Measurements from ENCODE around the gene VPS11. TPM values are rescaled to one million over a fixed set of nuclear protein-coding genes. Genes with fewer than 3 reads are reported as not detected.

Gene VPS11
- total RNA-seq, 4 donors from 2014 or later = 26.3 to 72.6 (median 37.2) TPM

- DNase-seq = no peak
- Histone ChIP-seq H3K4me3 (peak overlapping the region in 3 of 4 donors; percentile 16 to 81 (median 75)), H3K27me3 (no peaks in the 10 kb centered on the region), H3K4me1 (peaks cover 0 to 57% (median 4%) of the 10 kb centered on the region in 4 donors), H3K9me3 (no peaks in the 10 kb centered on the region), H3K27ac (peak overlapping the region in 3 of 4 donors; percentile 86 to 93 (median 88)), H3K36me3 (peaks cover 0 to 41% (median 0%) of the 10 kb centered on the region in 3 donors)
- TF ChIP-seq POLR2A (IDR thresholded peaks at IDR 0.05) (no peak), CTCF (IDR thresholded peaks at IDR 0.05) (no peak)
Observed at GRCh38 chr11:119027561-119028345, 39.9 kb upstream of the VPS11 start.

GRCh38 chr11:119028346-119029068 lies 39.1 kb upstream of the VPS11 start:
- H3K27me3 ChIP-seq = no peaks in the 10 kb centered on the region
- TF ChIP-seq POLR2A (IDR thresholded peaks at IDR 0.05) = no peak
- no peak for TF ChIP-seq CTCF (IDR thresholded peaks at IDR 0.05)
- DNase-seq = peak in 2 of 3 donors; percentile 51 to 66

GRCh38 chr11:119029069-119029339 lies 38.6 kb upstream of the VPS11 start:
- H3K27me3 ChIP-seq = no peaks in the 10 kb centered on the region
- peak overlapping the region in 3 of 4 donors; percentile 16 to 81 (median 75) for H3K4me3 ChIP-seq
- peak overlapping the region; percentile 86 to 93 (median 88) for H3K27ac ChIP-seq
- H3K36me3 ChIP-seq = peaks cover 0 to 29% (median 0%) of the 10 kb centered on the region in 3 donors
- peaks cover 0 to 45% (median 4%) of the 10 kb centered on the region in 4 donors for H3K4me1 ChIP-seq
- TF ChIP-seq POLR2A (IDR thresholded peaks at IDR 0.05) (no peak), CTCF (IDR thresholded peaks at IDR 0.05) (no peak)
- H3K9me3 ChIP-seq = no peaks in the 10 kb centered on the region
- no peak for DNase-seq

More at GRCh38 chr11:119028346-119029068, 39.1 kb upstream of the VPS11 start:
- peaks cover 0 to 50% (median 4%) of the 10 kb centered on the region in 4 donors for H3K4me1 ChIP-seq
- peak overlapping the region in 3 of 4 donors; percentile 16 to 81 (median 75) for H3K4me3 ChIP-seq
- no peaks in the 10 kb centered on the region for H3K9me3 ChIP-seq
- peaks cover 0 to 34% (median 0%) of the 10 kb centered on the region in 3 donors for H3K36me3 ChIP-seq
- peak overlapping the region; percentile 86 to 93 (median 88) for H3K27ac ChIP-seq

GRCh38 chr11:119029340-119030028 lies 38.1 kb upstream of the VPS11 start:
- Histone ChIP-seq H3K36me3 (peaks cover 0 to 24% (median 0%) of the 10 kb centered on the region in 3 donors), H3K9me3 (no peaks in the 10 kb centered on the region), H3K4me3 (peak overlapping the region; percentile 68 to 81 (median 74)), H3K27ac (peak overlapping the region; percentile 86 to 93 (median 88)), H3K4me1 (peaks cover 0 to 43% (median 4%) of the 10 kb centered on the region in 4 donors), H3K27me3 (no peaks in the 10 kb centered on the region)
- DNase-seq = peak in 2 of 3 donors; percentile 84 to 87
- TF ChIP-seq CTCF (IDR thresholded peaks at IDR 0.05) (peak in 1 of 6 experiments; percentile 15), POLR2A (IDR thresholded peaks at IDR 0.05) (peak; percentile 88 to 96)

GRCh38 chr11:119030029-119030328 lies 37.6 kb upstream of the VPS11 start:
- peaks cover 0 to 20% (median 0%) of the 10 kb centered on the region in 3 donors for H3K36me3 ChIP-seq
- DNase-seq = no peak
- H3K27ac ChIP-seq = peak overlapping the region; percentile 86 to 93 (median 88)
- no peaks in the 10 kb centered on the region for H3K9me3 ChIP-seq
- no peaks in the 10 kb centered on the region for H3K27me3 ChIP-seq
- TF ChIP-seq POLR2A (IDR thresholded peaks at IDR 0.05) = no peak
- no peak for TF ChIP-seq CTCF (IDR thresholded peaks at IDR 0.05)
- peak overlapping the region; percentile 68 to 81 (median 74) for H3K4me3 ChIP-seq
- H3K4me1 ChIP-seq = peaks cover 0 to 38% (median 4%) of the 10 kb centered on the region in 4 donors
